OCI-M2 (cell line): ENCODE measurements around the gene S100G.
"Not testable (repeated sequence)": the region's sequence is repeated elsewhere in the genome, so short reads cannot be mapped to it uniquely, and the experiment has no call there.

Experiments
- DNase-seq: peaks from one replicate; lab custom pipeline; 2025; ENCODE audit not compliant: unreplicated experiment; lab: John Stamatoyannopoulos, UW

The S100G gene

GRCh38 chrX:16649858-16650257 is at the start of gene S100G:
S100G (plus strand) TSS chrX:16650158; CDS start chrX:16651007, 849 bp downstream.
- DNase-seq = no peak

- DNase-seq = no peak
Measured at GRCh38 chrX:16601885-16602284, 48.1 kb upstream of the S100G start.

- not testable (repeated sequence) for DNase-seq
Measured at GRCh38 chrX:16603235-16603634, 46.7 kb upstream of the S100G start.

GRCh38 chrX:16603822-16604221 is 46.1 kb upstream of the S100G start:
- DNase-seq = no peak

GRCh38 chrX:16604337-16604736 is 45.6 kb upstream of the S100G start:
- DNase-seq = no peak

- no peak for DNase-seq
Measured at GRCh38 chrX:16606142-16606720, 43.7 kb upstream of the S100G start.

- DNase-seq = no peak
Measured at GRCh38 chrX:16610121-16610621, 39.8 kb upstream of the S100G start.

- not testable (repeated sequence) for DNase-seq
Measured at GRCh38 chrX:16610654-16611053, 39.3 kb upstream of the S100G start.

- DNase-seq = no peak
Measured at GRCh38 chrX:16612257-16612897, 37.6 kb upstream of the S100G start.

- DNase-seq = no peak
Measured at GRCh38 chrX:16617382-16617781, 32.6 kb upstream of the S100G start.

- DNase-seq = no peak
Measured at GRCh38 chrX:16618422-16618821, 31.5 kb upstream of the S100G start.

- DNase-seq = no peak
Measured at GRCh38 chrX:16619024-16619423, 30.9 kb upstream of the S100G start.

- DNase-seq = not testable (repeated sequence)
Measured at GRCh38 chrX:16628511-16628910, 21.4 kb upstream of the S100G start.

GRCh38 chrX:16628946-16629595 is 20.9 kb upstream of the S100G start:
- DNase-seq = no peak

- DNase-seq = no peak
Measured at GRCh38 chrX:16629909-16630308, 20.0 kb upstream of the S100G start.

GRCh38 chrX:16633754-16634153 is 16.2 kb upstream of the S100G start:
- DNase-seq = no peak

GRCh38 chrX:16635040-16635439 is 14.9 kb upstream of the S100G start:
- no peak for DNase-seq

GRCh38 chrX:16635596-16635995 is 14.4 kb upstream of the S100G start:
- no peak for DNase-seq

GRCh38 chrX:16638533-16638932 is 11.4 kb upstream of the S100G start:
- DNase-seq = no peak

- DNase-seq = no peak
Measured at GRCh38 chrX:16639966-16640365, 10.0 kb upstream of the S100G start.

GRCh38 chrX:16640823-16641222 is 9.1 kb upstream of the S100G start:
- no peak for DNase-seq

- DNase-seq = no peak
Measured at GRCh38 chrX:16643176-16643575, 6.8 kb upstream of the S100G start.
